Measurements from ENCODE around the gene RAB1B.

RAB1B gene

GRCh38 chr11:66281776-66282467 is 13.5 kb downstream of the RAB1B start:
- peaks cover 0 to 8% (median 2%) of the 10 kb centered on the region in 4 experiments for H3K36me3 ChIP-seq (ENCODE audit: control insufficient read depth in 4 of 4, insufficient read depth in 4 of 4, low read length in 3 of 4)
- no peak overlapping the region for H3K4me3 ChIP-seq (ENCODE audit: control insufficient read depth in 1 of 7, extremely low read depth in 1 of 7, insufficient read depth in 4 of 7, low read depth in 2 of 7, low read length in 6 of 7)
- CTCF ChIA-PET, result interaction anchor here (1.0 to 11.6 kb wide), 7 partner anchors 14 to 60 kb away, joined by 3 to 100 read pairs (median 4); partner anchors contain the start of gene RAB1B
- no peaks in the 10 kb centered on the region for H3K9me3 ChIP-seq (ENCODE audit: control extremely low read depth in 1 of 5, control insufficient read depth in 4 of 5, insufficient read depth in 2 of 5, low read depth in 1 of 5, low read length in 4 of 5)
- whole genome bisulfite sequencing (ENCODE audit: insufficient coverage), result 25% methylated on average over 8 of the region's 20 CpGs
- peaks cover 0 to 31% (median 23%) of the 10 kb centered on the region in 4 experiments for H3K4me1 ChIP-seq (ENCODE audit: control extremely low read depth in 1 of 4, control insufficient read depth in 4 of 4, insufficient read depth in 4 of 4, low read length in 3 of 4)
- H3K27me3 ChIP-seq (replicated peaks in 2 of 5; ENCODE audit: control insufficient read depth in 4 of 5, insufficient read depth in 5 of 5, low read length in 4 of 5), result peaks cover 0 to 18% (median 14%) of the 10 kb centered on the region in 5 experiments
- POLR2A ChIA-PET, result interaction anchor here (1.0 kb wide), 1 partner anchor 14 kb away, joined by 3 read pairs; the partner anchor contains the start of gene RAB1B
- H3K27ac ChIP-seq (ENCODE audit: insufficient read depth in 1 of 2, low read depth in 1 of 2, low read length in 2 of 2, poor library complexity in 1 of 2, severe bottlenecking in 2 of 2), result no peak overlapping the region
- DNase-seq, result no peak

- Histone ChIP-seq H3K9me3 (ENCODE audit: control extremely low read depth in 1 of 5, control insufficient read depth in 4 of 5, insufficient read depth in 2 of 5, low read depth in 1 of 5, low read length in 4 of 5) (no peaks in the 10 kb centered on the region), H3K36me3 (ENCODE audit: control insufficient read depth in 4 of 4, insufficient read depth in 4 of 4, low read length in 3 of 4) (peaks cover 0 to 8% (median 2%) of the 10 kb centered on the region in 4 experiments), H3K4me3 (ENCODE audit: control insufficient read depth in 1 of 7, extremely low read depth in 1 of 7, insufficient read depth in 4 of 7, low read depth in 2 of 7, low read length in 6 of 7) (no peak overlapping the region), H3K27me3 (replicated peaks in 2 of 5; ENCODE audit: control insufficient read depth in 4 of 5, insufficient read depth in 5 of 5, low read length in 4 of 5) (peaks cover 0 to 18% (median 14%) of the 10 kb centered on the region in 5 experiments), H3K27ac (ENCODE audit: insufficient read depth in 1 of 2, low read depth in 1 of 2, low read length in 2 of 2, poor library complexity in 1 of 2, severe bottlenecking in 2 of 2) (no peak overlapping the region), H3K4me1 (ENCODE audit: control extremely low read depth in 1 of 4, control insufficient read depth in 4 of 4, insufficient read depth in 4 of 4, low read length in 3 of 4) (peaks cover 0 to 29% (median 21%) of the 10 kb centered on the region in 4 experiments)
- CTCF ChIA-PET, result interaction anchor here (0.8 to 11.6 kb wide), 8 partner anchors 14 to 104 kb away, joined by 3 to 100 read pairs (median 4); partner anchors contain the start of gene RAB1B
- DNase-seq, result peak; percentile 98 to 99 (median 99)
- POLR2A ChIA-PET, result interaction anchor here (0.6 to 1.0 kb wide), 2 partner anchors 14 to 81 kb away, joined by 3 to 5 read pairs; partner anchors contain the start of gene RAB1B
- WGBS (ENCODE audit: insufficient coverage), result 16% methylated on average over 27 of the region's 35 CpGs
These were observed 14.3 kb downstream of the RAB1B start for GRCh38 chr11:66282468-66283455.

- H3K27ac ChIP-seq (ENCODE audit: insufficient read depth in 1 of 2, low read depth in 1 of 2, low read length in 2 of 2, poor library complexity in 1 of 2, severe bottlenecking in 2 of 2), result no peak overlapping the region
- ChIA-PET POLR2A (interaction anchor here (0.6 kb wide), 1 partner anchor 82 kb away, joined by 5 read pairs; no protein-coding TSS in a partner anchor), CTCF (interaction anchor here (0.7 to 11.6 kb wide), 8 partner anchors 15 to 61 kb away, joined by 3 to 100 read pairs (median 4); partner anchors contain the start of gene RAB1B)
- H3K27me3 ChIP-seq (replicated peaks in 2 of 5; ENCODE audit: control insufficient read depth in 4 of 5, insufficient read depth in 5 of 5, low read length in 4 of 5), result peaks cover 0 to 16% (median 14%) of the 10 kb centered on the region in 5 experiments
- H3K9me3 ChIP-seq (ENCODE audit: control extremely low read depth in 1 of 5, control insufficient read depth in 4 of 5, insufficient read depth in 2 of 5, low read depth in 1 of 5, low read length in 4 of 5), result no peaks in the 10 kb centered on the region
- peaks cover 0 to 33% (median 26%) of the 10 kb centered on the region in 4 experiments for H3K4me1 ChIP-seq (ENCODE audit: control extremely low read depth in 1 of 4, control insufficient read depth in 4 of 4, insufficient read depth in 4 of 4, low read length in 3 of 4)
- no peak overlapping the region for H3K4me3 ChIP-seq (ENCODE audit: control insufficient read depth in 1 of 7, extremely low read depth in 1 of 7, insufficient read depth in 4 of 7, low read depth in 2 of 7, low read length in 6 of 7)
- DNase-seq, result no peak
- 94% methylated on average over 7 of the region's 14 CpGs for WGBS (ENCODE audit: insufficient coverage)
- peaks cover 0 to 8% (median 2%) of the 10 kb centered on the region in 4 experiments for H3K36me3 ChIP-seq (ENCODE audit: control insufficient read depth in 4 of 4, insufficient read depth in 4 of 4, low read length in 3 of 4)
These were observed 15.1 kb downstream of the RAB1B start for GRCh38 chr11:66283461-66284105.

- 94% methylated on average over 12 of the region's 16 CpGs for whole genome bisulfite sequencing (ENCODE audit: insufficient coverage)
- CTCF ChIA-PET, result interaction anchor here (11.6 kb wide), 1 partner anchor 62 kb away, joined by 100 read pairs; no protein-coding TSS in a partner anchor
- POLR2A ChIA-PET, result no interaction called here
These were observed 16.2 kb downstream of the RAB1B start for GRCh38 chr11:66284526-66285078.

GRCh38 chr11:66285250-66285947 is 17.0 kb downstream of the RAB1B start:
- no peak for DNase-seq
- no peak overlapping the region for H3K4me3 ChIP-seq (ENCODE audit: control insufficient read depth in 1 of 7, extremely low read depth in 1 of 7, insufficient read depth in 4 of 7, low read depth in 2 of 7, low read length in 6 of 7)
- peaks cover 0 to 8% (median 2%) of the 10 kb centered on the region in 4 experiments for H3K36me3 ChIP-seq (ENCODE audit: control insufficient read depth in 4 of 4, insufficient read depth in 4 of 4, low read length in 3 of 4)
- 97% methylated on average over 10 of the region's 13 CpGs for WGBS (ENCODE audit: insufficient coverage)
- H3K27ac ChIP-seq (ENCODE audit: insufficient read depth in 1 of 2, low read depth in 1 of 2, low read length in 2 of 2, poor library complexity in 1 of 2, severe bottlenecking in 2 of 2), result no peak overlapping the region
- H3K9me3 ChIP-seq (ENCODE audit: control extremely low read depth in 1 of 5, control insufficient read depth in 4 of 5, insufficient read depth in 2 of 5, low read depth in 1 of 5, low read length in 4 of 5), result no peaks in the 10 kb centered on the region
- ChIA-PET POLR2A (interaction anchor here (0.7 kb wide), 1 partner anchor 31 kb away, joined by 3 read pairs; no protein-coding TSS in a partner anchor), CTCF (interaction anchor here (1.1 to 11.6 kb wide), 5 partner anchors 14 to 63 kb away, joined by 3 to 100 read pairs (median 14); no protein-coding TSS in a partner anchor)
- peaks cover 0 to 6% (median under 1%) of the 10 kb centered on the region in 5 experiments for H3K27me3 ChIP-seq (replicated peaks in 2 of 5; ENCODE audit: control insufficient read depth in 4 of 5, insufficient read depth in 5 of 5, low read length in 4 of 5)
- peaks cover 0 to 39% (median 37%) of the 10 kb centered on the region in 4 experiments for H3K4me1 ChIP-seq (ENCODE audit: control extremely low read depth in 1 of 4, control insufficient read depth in 4 of 4, insufficient read depth in 4 of 4, low read length in 3 of 4)

More at GRCh38 chr11:66284526-66285078, 16.2 kb downstream of the RAB1B start:
- Histone ChIP-seq H3K4me3 (ENCODE audit: control insufficient read depth in 1 of 7, extremely low read depth in 1 of 7, insufficient read depth in 4 of 7, low read depth in 2 of 7, low read length in 6 of 7) (no peak overlapping the region), H3K27ac (ENCODE audit: insufficient read depth in 1 of 2, low read depth in 1 of 2, low read length in 2 of 2, poor library complexity in 1 of 2, severe bottlenecking in 2 of 2) (no peak overlapping the region), H3K36me3 (ENCODE audit: control insufficient read depth in 4 of 4, insufficient read depth in 4 of 4, low read length in 3 of 4) (peaks cover 0 to 8% (median 2%) of the 10 kb centered on the region in 4 experiments), H3K27me3 (replicated peaks in 2 of 5; ENCODE audit: control insufficient read depth in 4 of 5, insufficient read depth in 5 of 5, low read length in 4 of 5) (peaks cover 0 to 8% (median 5%) of the 10 kb centered on the region in 5 experiments), H3K4me1 (ENCODE audit: control extremely low read depth in 1 of 4, control insufficient read depth in 4 of 4, insufficient read depth in 4 of 4, low read length in 3 of 4) (peaks cover 0 to 33% (median 31%) of the 10 kb centered on the region in 4 experiments), H3K9me3 (ENCODE audit: control extremely low read depth in 1 of 5, control insufficient read depth in 4 of 5, insufficient read depth in 2 of 5, low read depth in 1 of 5, low read length in 4 of 5) (no peaks in the 10 kb centered on the region)
- no peak for DNase-seq
